Right lobe of liver (tissue), 4 donors: ENCODE data around the gene FBXO36.

ENCODE experiments used
- POLR2A ChIP-seq: fragments of 450-650 bp; IDR thresholded peaks from one replicate; pipeline ENCODE4 v1.6.1; 2017; ENCODE audit warnings: antibody characterized with exemption, mild to moderate bottlenecking
- TF ChIP-seq, protein P1 (sequence below), 4 donors: fragments of 200-600 bp in 3 of 4; fragments of 450-650 bp in 1 of 4; IDR thresholded peaks; one replicate each; pipeline versions ENCODE4 v1.5.1 to v1.8.0; 2016 to 2022; ENCODE audit warnings: antibody characterized with exemption in 4 of 4, mild to moderate bottlenecking in 2 of 4
- donor health status: DM: no; HTN: no; CAD: no.
- donor health status: DM: no; HTN: no; CAD: no.
- donor health status: DM: no; HTN: yes; CAD: no.

DNA sequence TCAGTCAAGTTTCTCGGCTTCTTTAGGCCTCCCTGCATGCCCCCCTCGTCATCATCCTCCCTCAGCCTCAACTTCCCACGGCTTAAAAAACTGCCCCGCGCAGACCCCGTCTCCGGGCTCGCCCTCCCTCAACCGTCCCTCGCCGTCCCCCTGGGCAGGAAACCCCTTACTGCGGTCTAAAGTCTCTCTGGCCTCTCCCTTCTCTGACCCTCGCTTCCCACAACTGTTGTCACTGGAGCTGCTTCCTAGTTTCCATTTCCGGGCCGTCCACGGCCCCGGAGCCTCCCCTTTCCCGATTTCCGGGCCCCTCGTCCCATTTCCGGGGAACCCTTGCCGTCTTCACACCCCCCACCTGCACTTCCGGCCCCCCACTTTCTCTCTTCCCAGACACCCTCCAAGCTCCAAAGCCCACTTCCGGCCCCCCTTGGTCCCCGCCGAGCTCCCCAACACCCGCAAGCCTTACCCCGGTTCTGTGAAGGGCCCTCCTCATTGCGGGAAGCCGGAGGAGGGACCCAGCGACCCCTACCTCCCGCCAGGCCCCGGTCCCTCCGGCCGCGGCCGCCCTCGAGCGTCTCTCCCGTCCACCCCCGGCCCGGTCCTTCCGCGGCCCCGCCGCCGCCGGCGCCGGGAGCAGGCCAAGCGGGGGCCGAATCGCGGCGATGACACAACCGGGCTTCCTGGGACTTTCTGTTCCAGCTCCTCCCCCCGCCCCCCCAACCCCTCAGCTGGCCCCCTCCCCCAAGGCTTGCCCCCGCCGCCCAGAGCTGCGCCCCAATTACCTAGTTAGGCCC lies 1.0 kb upstream of the FBXO36 start:
- TF ChIP-seq, protein P1, sequence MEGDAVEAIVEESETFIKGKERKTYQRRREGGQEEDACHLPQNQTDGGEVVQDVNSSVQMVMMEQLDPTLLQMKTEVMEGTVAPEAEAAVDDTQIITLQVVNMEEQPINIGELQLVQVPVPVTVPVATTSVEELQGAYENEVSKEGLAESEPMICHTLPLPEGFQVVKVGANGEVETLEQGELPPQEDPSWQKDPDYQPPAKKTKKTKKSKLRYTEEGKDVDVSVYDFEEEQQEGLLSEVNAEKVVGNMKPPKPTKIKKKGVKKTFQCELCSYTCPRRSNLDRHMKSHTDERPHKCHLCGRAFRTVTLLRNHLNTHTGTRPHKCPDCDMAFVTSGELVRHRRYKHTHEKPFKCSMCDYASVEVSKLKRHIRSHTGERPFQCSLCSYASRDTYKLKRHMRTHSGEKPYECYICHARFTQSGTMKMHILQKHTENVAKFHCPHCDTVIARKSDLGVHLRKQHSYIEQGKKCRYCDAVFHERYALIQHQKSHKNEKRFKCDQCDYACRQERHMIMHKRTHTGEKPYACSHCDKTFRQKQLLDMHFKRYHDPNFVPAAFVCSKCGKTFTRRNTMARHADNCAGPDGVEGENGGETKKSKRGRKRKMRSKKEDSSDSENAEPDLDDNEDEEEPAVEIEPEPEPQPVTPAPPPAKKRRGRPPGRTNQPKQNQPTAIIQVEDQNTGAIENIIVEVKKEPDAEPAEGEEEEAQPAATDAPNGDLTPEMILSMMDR (IDR thresholded peaks at IDR 0.05), result no peak
- peak; percentile 26 for TF ChIP-seq POLR2A
